A673 (cell line): ENCODE measurements around the gene SREBF1.

Experiments used
- CTCF ChIP-seq: fragments of 300-800, 200-600 bp; sonication (generic); conservative IDR thresholded peaks from 2 replicates; pipeline ENCODE4 v1.5.1; 2017; ENCODE audit warnings: low read depth, mild to moderate bottlenecking, antibody characterized with exemption, low read length, moderate library complexity, mixed read lengths
- EZH2 ChIP-seq: fragments of 200-600 bp; sonication (generic); IDR thresholded peaks from 2 replicates; pipeline ENCODE4 v1.6.1; 2017; ENCODE audit warnings: borderline replicate concordance, low read depth, mild to moderate bottlenecking, mixed read lengths, antibody characterized with exemption, low read length; ENCODE audit not compliant: poor library complexity, severe bottlenecking

- TF ChIP-seq CTCF (no peak), EZH2 (no peak)
Observed at GRCh38 chr17:17763136-17763535, 73.7 kb downstream of the SREBF1 start.
